ENCODE data around the gene CRYGB.
"Not testable (repeated sequence)": the region's sequence is repeated elsewhere in the genome, so short reads cannot be mapped to it uniquely, and the experiment has no call there.

The CRYGB gene

DNA sequence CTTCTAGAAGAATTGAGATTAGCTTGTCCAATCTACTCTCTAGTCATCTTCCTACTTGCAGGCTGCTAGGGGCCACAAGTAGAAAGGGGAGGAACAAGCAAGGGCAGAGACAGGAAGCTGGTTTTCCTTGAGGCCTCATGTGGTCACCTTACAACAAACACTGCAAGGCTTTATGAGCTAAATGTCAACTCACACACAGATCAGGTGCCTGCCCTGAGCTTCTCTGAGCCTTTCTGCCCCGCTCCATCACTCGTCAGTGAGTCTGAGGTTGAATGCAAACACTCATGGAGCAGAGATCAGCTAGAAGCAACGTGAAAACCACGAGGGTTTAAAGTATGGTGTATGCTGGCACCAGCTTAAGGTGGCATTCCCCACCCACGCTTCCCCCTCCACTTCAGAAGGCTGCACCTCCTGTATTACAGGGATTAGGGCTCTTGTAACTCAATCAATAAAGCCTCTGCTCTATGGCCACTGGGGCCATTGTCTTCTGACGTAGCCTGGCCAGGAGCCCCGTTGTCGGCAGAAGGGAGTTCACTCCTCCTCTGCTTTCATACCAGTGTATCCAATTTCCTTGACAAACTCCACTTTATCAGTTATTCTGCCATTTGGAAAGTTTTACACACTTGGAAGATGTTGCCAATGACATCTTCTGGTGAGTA lies 10.9 kb downstream of the CRYGB start:
- TF ChIP-seq, protein P1, sequence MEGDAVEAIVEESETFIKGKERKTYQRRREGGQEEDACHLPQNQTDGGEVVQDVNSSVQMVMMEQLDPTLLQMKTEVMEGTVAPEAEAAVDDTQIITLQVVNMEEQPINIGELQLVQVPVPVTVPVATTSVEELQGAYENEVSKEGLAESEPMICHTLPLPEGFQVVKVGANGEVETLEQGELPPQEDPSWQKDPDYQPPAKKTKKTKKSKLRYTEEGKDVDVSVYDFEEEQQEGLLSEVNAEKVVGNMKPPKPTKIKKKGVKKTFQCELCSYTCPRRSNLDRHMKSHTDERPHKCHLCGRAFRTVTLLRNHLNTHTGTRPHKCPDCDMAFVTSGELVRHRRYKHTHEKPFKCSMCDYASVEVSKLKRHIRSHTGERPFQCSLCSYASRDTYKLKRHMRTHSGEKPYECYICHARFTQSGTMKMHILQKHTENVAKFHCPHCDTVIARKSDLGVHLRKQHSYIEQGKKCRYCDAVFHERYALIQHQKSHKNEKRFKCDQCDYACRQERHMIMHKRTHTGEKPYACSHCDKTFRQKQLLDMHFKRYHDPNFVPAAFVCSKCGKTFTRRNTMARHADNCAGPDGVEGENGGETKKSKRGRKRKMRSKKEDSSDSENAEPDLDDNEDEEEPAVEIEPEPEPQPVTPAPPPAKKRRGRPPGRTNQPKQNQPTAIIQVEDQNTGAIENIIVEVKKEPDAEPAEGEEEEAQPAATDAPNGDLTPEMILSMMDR (IDR thresholded peaks at IDR 0.05; ENCODE audit: low read depth, low read length, missing control alignments): no peak
- no peak for DNase-seq (ENCODE audit: extremely low read depth, low read depth)
- H3K4me3 ChIP-seq (replicated peaks; ENCODE audit: low read depth, low read length): no peak overlapping the region

DNA sequence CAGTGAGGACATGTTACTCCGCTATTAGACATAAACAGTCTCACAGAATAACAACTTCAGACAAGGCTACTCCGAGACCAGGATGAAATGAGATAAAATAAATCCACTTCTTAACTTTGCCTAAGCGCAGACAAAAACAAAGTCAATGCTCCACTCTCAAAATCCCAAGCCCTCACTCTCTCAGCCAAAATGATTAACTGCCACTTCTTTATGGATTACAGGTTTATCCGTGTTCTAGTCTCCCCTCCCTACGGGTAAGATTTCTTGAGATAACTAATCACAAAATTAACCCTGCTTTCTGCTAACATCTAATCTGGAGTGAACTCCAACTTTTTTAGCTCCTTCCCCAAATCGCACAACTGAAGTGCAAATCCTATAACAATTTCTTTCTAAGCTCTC lies 15.2 kb downstream of the CRYGB start:
- TF ChIP-seq, protein P1 (IDR thresholded peaks at IDR 0.05; ENCODE audit: low read depth, low read length, missing control alignments): no peak
- no peak overlapping the region for H3K4me3 ChIP-seq (replicated peaks; ENCODE audit: low read depth, low read length)

DNA sequence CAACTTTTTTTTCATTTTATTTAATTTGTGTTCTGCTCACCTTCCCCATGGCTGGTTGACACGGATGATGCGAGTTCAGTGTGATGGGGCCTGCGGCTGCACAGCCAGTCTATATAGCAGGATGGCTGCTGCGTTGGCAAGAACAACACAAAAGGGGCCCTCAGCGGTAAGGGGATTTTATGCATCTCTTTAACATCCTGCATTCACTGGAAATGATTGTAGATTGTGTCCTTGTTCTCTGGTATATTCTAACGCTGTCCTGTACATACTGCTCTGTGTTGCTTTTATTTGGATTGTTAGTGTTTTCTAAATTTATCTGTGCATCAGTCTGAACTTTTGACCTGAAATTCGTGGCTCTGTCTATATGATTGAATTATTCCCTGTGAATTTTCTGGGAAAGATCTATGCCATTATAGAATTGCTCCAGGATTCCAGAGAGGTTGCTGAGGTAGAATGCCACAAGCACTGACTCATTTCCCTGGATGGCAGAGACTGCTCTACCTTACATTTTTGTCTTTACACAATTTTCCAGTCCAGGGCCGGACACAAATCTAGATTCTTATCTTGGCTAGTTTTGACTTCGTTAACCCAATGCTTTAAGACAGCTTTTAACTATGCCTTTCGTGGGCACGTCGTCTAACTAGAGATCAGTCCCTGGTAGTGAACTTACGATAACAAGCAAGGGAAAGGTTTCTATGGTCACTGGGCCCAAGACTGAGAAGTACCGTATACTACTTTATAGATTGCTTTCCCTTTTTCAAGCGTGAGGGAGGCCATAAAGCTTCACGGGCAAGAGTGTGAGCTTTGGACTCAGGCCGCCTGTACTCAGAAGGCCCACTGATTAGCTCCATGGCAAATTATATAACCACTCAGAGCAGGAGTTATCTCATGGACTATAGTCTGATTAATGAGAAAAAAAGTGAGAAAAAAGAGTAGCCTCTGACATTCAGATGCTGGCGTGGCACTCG lies 15.9 kb downstream of the CRYGB start, which contains the start of gene CRYGC:
Gene CRYGC, minus strand, starts transcription at position 85 of the 968 bp plus-strand sequence. Its CDS starts 36 bp downstream, at position 49.
- TF ChIP-seq, protein P1 (IDR thresholded peaks at IDR 0.05; ENCODE audit: low read depth, low read length, missing control alignments): no peak
- H3K4me3 ChIP-seq (replicated peaks; ENCODE audit: low read depth, low read length): no peak within 1 kb of the TSS
- DNase-seq (ENCODE audit: extremely low read depth, low read depth): no peak

More for the DNA sequence above, 15.2 kb downstream of the CRYGB start:
- DNase-seq (ENCODE audit: extremely low read depth, low read depth): no peak

DNA sequence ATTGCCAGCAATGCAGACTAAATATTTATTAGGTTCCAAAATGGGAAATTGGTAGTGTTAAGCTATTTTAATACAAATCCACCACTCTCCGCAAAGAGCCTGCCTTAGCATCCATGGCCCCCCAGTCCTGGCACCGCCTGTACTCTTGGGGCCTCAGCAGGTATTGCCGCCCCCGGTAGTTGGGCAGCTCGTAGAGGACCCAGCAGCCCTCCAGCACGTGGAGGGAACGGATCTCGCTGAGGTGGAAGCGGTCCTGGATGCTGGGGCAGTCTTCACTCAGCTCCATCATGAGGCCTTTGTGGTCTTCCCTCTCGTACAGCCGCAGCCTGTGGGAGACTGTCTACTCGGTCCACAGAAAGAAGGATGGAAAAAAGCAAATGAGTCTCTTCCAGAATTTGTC lies 17.8 kb downstream of the CRYGB start:
- no peak overlapping the region for H3K4me3 ChIP-seq (replicated peaks; ENCODE audit: low read depth, low read length)
- TF ChIP-seq, protein P1 (IDR thresholded peaks at IDR 0.05; ENCODE audit: low read depth, low read length, missing control alignments): no peak
- DNase-seq (ENCODE audit: extremely low read depth, low read depth): no peak

DNA sequence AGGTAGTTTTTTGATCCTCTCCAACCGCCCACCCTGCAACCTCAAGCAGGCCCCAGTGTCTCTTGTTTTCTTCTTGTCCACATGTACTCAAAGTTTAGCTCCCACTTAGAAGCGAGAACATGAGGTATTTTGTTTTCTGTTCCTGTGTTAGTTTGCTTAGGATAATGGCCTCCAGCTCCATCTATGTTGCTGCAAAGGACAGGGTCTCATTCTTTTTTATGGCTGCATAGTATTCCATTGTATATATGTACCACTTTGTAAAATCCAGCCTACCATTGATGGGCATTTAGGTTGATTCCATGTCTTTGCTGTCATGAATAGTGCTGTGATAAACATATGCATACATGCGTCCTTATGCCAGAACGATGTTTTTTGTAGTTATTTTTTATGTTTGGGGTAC lies 18.9 kb downstream of the CRYGB start:
- DNase-seq (ENCODE audit: extremely low read depth, low read depth): no peak
- TF ChIP-seq, protein P1 (IDR thresholded peaks at IDR 0.05; ENCODE audit: low read depth, low read length, missing control alignments): no peak
- no peak overlapping the region for H3K4me3 ChIP-seq (replicated peaks; ENCODE audit: low read depth, low read length)

DNA sequence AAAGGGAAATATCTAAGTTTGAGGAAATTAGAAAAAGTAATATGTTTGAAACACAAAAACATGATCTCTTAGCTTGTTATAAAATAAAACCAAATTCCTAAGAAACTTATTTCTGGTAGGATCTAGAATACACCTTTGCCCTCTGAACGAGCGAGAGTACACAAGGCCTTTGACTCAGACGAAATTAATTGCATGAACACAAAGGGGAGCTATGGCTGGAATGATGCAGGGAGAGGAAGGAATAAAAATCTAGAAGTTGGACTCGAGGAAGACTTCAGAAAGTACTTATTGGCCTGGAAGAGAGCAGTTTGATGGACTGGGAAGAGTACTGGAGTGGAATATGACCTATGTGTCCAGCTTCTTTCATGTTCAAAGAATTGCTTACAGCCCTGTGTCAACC lies 20.7 kb downstream of the CRYGB start:
- H3K4me3 ChIP-seq (replicated peaks; ENCODE audit: low read depth, low read length): no peak overlapping the region

DNA sequence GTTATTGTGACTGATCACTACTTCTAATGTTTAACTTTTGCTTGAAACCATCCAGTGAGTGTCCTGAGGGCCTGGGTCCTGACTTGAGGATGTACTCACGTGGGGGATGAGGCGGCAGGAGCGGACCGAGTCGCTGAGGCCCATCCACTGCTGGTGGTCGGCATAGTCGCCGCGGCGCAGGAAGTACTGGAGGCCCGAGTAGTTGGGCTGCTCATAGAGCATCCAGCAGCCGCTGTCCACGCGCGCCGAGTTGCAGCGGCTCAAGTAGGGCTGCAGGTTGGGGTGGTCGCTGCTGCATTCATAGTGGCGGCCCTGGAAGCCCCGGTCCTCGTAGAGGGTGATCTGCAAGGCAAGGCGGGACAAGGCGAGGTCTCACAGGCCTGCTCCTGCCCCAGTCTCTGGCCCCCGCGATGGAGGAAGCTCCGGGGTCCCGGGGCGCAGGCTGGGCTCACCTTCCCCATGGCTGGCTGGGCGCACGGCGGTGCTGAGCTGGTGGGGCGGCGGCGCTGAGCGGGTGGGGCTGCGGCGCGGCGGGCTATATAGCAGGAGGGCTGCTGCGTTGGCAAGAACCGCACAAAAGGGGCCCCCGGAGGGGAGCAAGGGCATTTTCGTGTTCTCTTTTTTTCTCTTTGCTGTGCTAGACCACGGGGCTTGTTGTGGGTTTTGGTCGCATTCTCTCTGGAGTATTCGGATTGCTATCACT lies 21.8 kb downstream of the CRYGB start, which contains the start of gene CRYGD:
Gene CRYGD, minus strand, starts transcription at position 512 of the 703 bp plus-strand sequence. Its CDS starts 51 bp downstream, at position 461.
- DNase-seq (ENCODE audit: extremely low read depth, low read depth); H3K4me3 ChIP-seq (replicated peaks; ENCODE audit: low read depth, low read length): not testable (repeated sequence)

More for the DNA sequence above, 20.7 kb downstream of the CRYGB start:
- no peak for DNase-seq (ENCODE audit: extremely low read depth, low read depth)
- TF ChIP-seq, protein P1 (IDR thresholded peaks at IDR 0.05; ENCODE audit: low read depth, low read length, missing control alignments): no peak

All from HFF-Myc (cell line).